CD14-positive monocyte (primary cell): Measurements from ENCODE around the gene TMEM44. TPM values are rescaled to one million over a fixed set of nuclear protein-coding genes. Genes with fewer than 3 reads are reported as not detected.

Source experiments
- DNase-seq, 3 donors: peaks; one replicate each; pipeline ENCODE4 v3.0.0-alpha.2; 2011 to 2022
- H2AFZ ChIP-seq: 2 replicates; pipeline ENCODE4 v1.6.0; 2012; ENCODE audit warnings: mild to moderate bottlenecking, low read depth, low read length, inconsistent platforms; ENCODE audit not compliant: insufficient read depth, poor library complexity, severe bottlenecking
- H3K27ac ChIP-seq, 2 donors: 1 replicate in 1 of 2; 2 replicates in 1 of 2; pipeline ENCODE4 v1.5.1; 2012 to 2013; ENCODE audit warnings: low read length in 2 of 2, control low read depth in 1 of 2, inconsistent platforms in 1 of 2, low read depth in 1 of 2, mild to moderate bottlenecking in 1 of 2
- H3K27me3 ChIP-seq, 2 donors: one replicate each; pipeline versions ENCODE4 v1.6.0 to v1.6.1; 2011 to 2013; ENCODE audit warnings: low read length in 2 of 2; ENCODE audit not compliant: control insufficient read depth in 2 of 2, insufficient read depth in 2 of 2
- H3K36me3 ChIP-seq, 2 donors: replicated peaks in 1 of 2; 1 replicate in 1 of 2; 2 replicates in 1 of 2; pipeline versions ENCODE4 v1.5.1 to v1.6.1; 2012 to 2013; ENCODE audit warnings: low read length in 2 of 2, control low read depth in 1 of 2, inconsistent platforms in 1 of 2, mild to moderate bottlenecking in 1 of 2; ENCODE audit not compliant: insufficient read depth in 2 of 2, control insufficient read depth in 1 of 2
- H3K4me1 ChIP-seq, 2 donors: 1 replicate in 1 of 2; 2 replicates in 1 of 2; pipeline versions ENCODE4 v1.5.1 to v1.6.1; 2012 to 2013; ENCODE audit warnings: low read length in 2 of 2, control low read depth in 1 of 2, inconsistent platforms in 1 of 2, mild to moderate bottlenecking in 1 of 2, moderate library complexity in 1 of 2; ENCODE audit not compliant: insufficient read depth in 2 of 2, control insufficient read depth in 1 of 2
- H3K4me2 ChIP-seq: replicated peaks from 2 replicates; pipeline ENCODE3; 2012; ENCODE audit warnings: low read length, moderate library complexity, mild to moderate bottlenecking; ENCODE audit not compliant: poor library complexity, severe bottlenecking; ENCODE audit errors: extremely low read depth
- H3K4me3 ChIP-seq, 3 experiments: fragments of 200-600 bp in 1 of 3; sonication (generic) in 1 of 3; replicated peaks in 1 of 3; 1 replicate in 2 of 3; 2 replicates in 1 of 3; pipeline ENCODE4 v1.5.1; 2011 to 2013; ENCODE audit warnings: low read length in 3 of 3, mild to moderate bottlenecking in 3 of 3, control low read depth in 2 of 3, low read depth in 2 of 3, inconsistent platforms in 1 of 3, moderate library complexity in 1 of 3
- H3K79me2 ChIP-seq: 2 replicates; pipeline ENCODE4 v1.6.0; 2012; ENCODE audit warnings: mild to moderate bottlenecking, control low read depth, inconsistent platforms, low read length, moderate library complexity; ENCODE audit not compliant: insufficient read depth
- H3K9ac ChIP-seq: 2 replicates; pipeline ENCODE4 v1.6.0; 2017; ENCODE audit warnings: low read length, mild to moderate bottlenecking; ENCODE audit not compliant: insufficient read depth, poor library complexity, severe bottlenecking
- H3K9me3 ChIP-seq, 2 donors: replicated peaks in 1 of 2; 1 replicate in 1 of 2; 2 replicates in 1 of 2; pipeline versions ENCODE4 v1.5.1 to v1.6.1; 2012 to 2013; ENCODE audit warnings: low read length in 2 of 2, control low read depth in 1 of 2; ENCODE audit not compliant: control insufficient read depth in 1 of 2, insufficient read depth in 1 of 2
- H4K20me1 ChIP-seq: 2 replicates; pipeline ENCODE4 v1.6.0; 2012; ENCODE audit warnings: mild to moderate bottlenecking, low read length, control low read depth, moderate library complexity; ENCODE audit not compliant: insufficient read depth
- H3K27ac Mint-ChIP-seq, 7 donors: one replicate each; pipeline ENCODE4 v1.8.0; 2020; ENCODE audit warnings: mild to moderate bottlenecking in 7 of 7, mixed read lengths in 7 of 7, moderate library complexity in 6 of 7, inconsistent platforms in 2 of 7
- H3K27me3 Mint-ChIP-seq, 3 donors: one replicate each; pipeline ENCODE4 v1.8.0; 2021 to 2022; ENCODE audit warnings: low read depth in 3 of 3, mild to moderate bottlenecking in 3 of 3, mixed read lengths in 3 of 3, moderate library complexity in 3 of 3, inconsistent platforms in 1 of 3
- H3K36me3 Mint-ChIP-seq, 2 donors: one replicate each; pipeline ENCODE4 v1.8.0; 2020; ENCODE audit warnings: mixed read lengths in 2 of 2, inconsistent platforms in 1 of 2, mild to moderate bottlenecking in 1 of 2
- H3K4me1 Mint-ChIP-seq: one replicate; pipeline ENCODE4 v1.8.0; 2020; ENCODE audit warnings: mild to moderate bottlenecking, mixed read lengths
- H3K4me3 Mint-ChIP-seq, 2 donors: one replicate each; pipeline ENCODE4 v1.8.0; 2020; ENCODE audit warnings: mild to moderate bottlenecking in 2 of 2, mixed read lengths in 2 of 2, moderate library complexity in 1 of 2
- H3K9me3 Mint-ChIP-seq, 7 donors: one replicate each; pipeline ENCODE4 v1.8.0; 2020 to 2022; ENCODE audit warnings: mixed read lengths in 7 of 7, mild to moderate bottlenecking in 6 of 7, moderate library complexity in 6 of 7, inconsistent platforms in 2 of 7
- CTCF ChIP-seq: fragments of 200-600 bp; IDR thresholded peaks from one replicate; pipeline ENCODE4 v1.8.0; 2022; ENCODE audit warnings: antibody characterized with exemption, mild to moderate bottlenecking
- WGBS: methylation state at CpG from one replicate; pipeline ENCODE4 v1.1.5; 2013; ENCODE audit warnings: missing lambda C conversion rate; ENCODE audit not compliant: insufficient coverage; 5-methylcytosine and 5-hydroxymethylcytosine counted together
- intact Hi-C, 2 donors: fragments of 100-400 bp; cut with micrococcal nuclease; formaldehyde crosslinking; loops; one replicate each; pipeline versions ENCODE4 v1.15.0 to v1.15.1; 2023
- polyA plus RNA-seq, 3 donors: library from polyadenylated mRNA; depleted of rRNA in 1 of 3; unstranded in 2 of 3; stranded (reverse) in 1 of 3; fragments of 300-500 nt in 2 of 3; fragments of >200 nt in 1 of 3; fragmentation: Illumina TruSeq in 2 of 3; gene quantifications; 1 replicate in 2 of 3; 2 replicates in 1 of 3; pipeline ENCODE4 v1.2.3, GENCODE V29; 2012 to 2021

The TMEM44 gene
- polyA plus RNA-seq, 3 donors, result 0.68 TPM; not detected in 2

DNA sequence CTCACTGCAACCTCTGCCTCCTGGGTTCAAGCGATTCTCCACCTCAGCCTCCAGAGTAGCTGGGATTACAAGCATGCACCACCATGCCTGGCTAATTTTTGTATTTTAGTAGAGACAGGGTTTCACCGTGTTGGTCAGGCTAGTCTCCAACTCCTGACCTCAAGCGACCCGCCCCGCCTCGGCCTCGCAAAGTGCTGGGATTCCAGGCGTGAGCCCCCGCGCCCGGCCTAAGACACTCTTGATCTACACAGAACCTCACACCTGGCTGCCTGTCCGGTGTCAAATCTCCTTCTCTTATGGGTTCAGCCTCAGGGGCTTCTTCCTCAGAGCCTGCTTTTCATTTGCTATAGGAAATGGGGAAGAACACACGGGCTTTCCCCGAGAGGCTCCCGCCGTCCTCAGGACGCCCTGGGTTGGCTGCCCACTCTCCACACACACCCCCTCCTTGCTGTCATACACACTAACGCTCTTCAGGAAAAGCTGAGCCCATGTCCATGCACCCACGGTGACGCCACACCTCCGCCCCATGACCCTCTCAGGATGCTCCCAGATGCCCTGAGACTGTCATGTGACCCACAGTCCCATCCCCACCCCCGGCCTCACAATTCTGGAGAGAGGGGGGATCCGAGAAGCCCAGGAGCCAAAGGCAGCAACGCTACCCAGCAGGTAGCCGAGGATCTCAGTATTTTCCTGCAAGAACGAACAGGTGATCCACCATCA is 10.4 kb downstream of the TMEM44 start:
- no peaks in the 10 kb centered on the region for H3K79me2 ChIP-seq
- no peaks in the 10 kb centered on the region for H4K20me1 ChIP-seq
- TF ChIP-seq CTCF, result no peak
- WGBS, result 94% methylated on average over 17 of the region's 26 CpGs
- H3K9me3 Mint-ChIP-seq, result peaks cover 0 to 2% (median 0%) of the 10 kb centered on the region in 7 donors
- intact Hi-C loops, result no loop called here
- no peak overlapping the region for H3K27ac ChIP-seq
- H3K27ac Mint-ChIP-seq, result peak overlapping the region in 1 of 7 donors; percentile 3
- peaks cover 7% of the 10 kb centered on the region for H3K4me1 Mint-ChIP-seq
- H3K4me1 ChIP-seq, result no peaks in the 10 kb centered on the region
- H3K27me3 Mint-ChIP-seq, result peaks cover 0 to 2% (median 0%) of the 10 kb centered on the region in 3 donors
- H3K4me3 Mint-ChIP-seq, result no peak overlapping the region
- H3K9me3 ChIP-seq, result no peaks in the 10 kb centered on the region
- DNase-seq, result no peak
- H3K36me3 Mint-ChIP-seq, result peaks cover 0 to 3% of the 10 kb centered on the region in 2 donors
- H2AFZ ChIP-seq, result no peak overlapping the region
- H3K36me3 ChIP-seq, result no peaks in the 10 kb centered on the region
- H3K27me3 ChIP-seq, result no peaks in the 10 kb centered on the region
- H3K9ac ChIP-seq, result no peak overlapping the region
- H3K4me3 ChIP-seq, result no peak overlapping the region
- no peak overlapping the region for H3K4me2 ChIP-seq

GRCh38 chr3:194621947-194622346 is 11.3 kb downstream of the TMEM44 start:
- no peak for TF ChIP-seq CTCF
- Mint-ChIP-seq H3K4me1 (peaks cover 7% of the 10 kb centered on the region), H3K4me3 (no peak overlapping the region), H3K27ac (no peak overlapping the region), H3K36me3 (peaks cover 0 to 4% of the 10 kb centered on the region in 2 donors), H3K9me3 (peaks cover 0 to 2% (median 0%) of the 10 kb centered on the region in 7 donors), H3K27me3 (peaks cover 0 to 2% (median 0%) of the 10 kb centered on the region in 3 donors)
- H3K9me3 ChIP-seq, result no peaks in the 10 kb centered on the region
- H3K9ac ChIP-seq, result no peak overlapping the region
- H3K4me1 ChIP-seq, result no peaks in the 10 kb centered on the region
- no peak overlapping the region for H3K27ac ChIP-seq
- 88% methylated on average over 14 of the region's 14 CpGs for WGBS
- H3K27me3 ChIP-seq, result no peaks in the 10 kb centered on the region
- no peaks in the 10 kb centered on the region for H3K36me3 ChIP-seq
- DNase-seq, result no peak
- no peak overlapping the region for H2AFZ ChIP-seq
- H4K20me1 ChIP-seq, result no peaks in the 10 kb centered on the region
- intact Hi-C loops, result no loop called here
- no peak overlapping the region for H3K4me2 ChIP-seq
- no peaks in the 10 kb centered on the region for H3K79me2 ChIP-seq
- no peak overlapping the region for H3K4me3 ChIP-seq
